GM19438 (cell line): Measurements from ENCODE around the gene KSR1.

ENCODE experiments used
- ATAC-seq: cut with Tn5 transposase; IDR thresholded peaks from one replicate; pipeline ENCODE4 v1.9.1; 2021; ENCODE audit warnings: low read depth; ENCODE audit not compliant: unreplicated experiment

Gene KSR1

DNA sequence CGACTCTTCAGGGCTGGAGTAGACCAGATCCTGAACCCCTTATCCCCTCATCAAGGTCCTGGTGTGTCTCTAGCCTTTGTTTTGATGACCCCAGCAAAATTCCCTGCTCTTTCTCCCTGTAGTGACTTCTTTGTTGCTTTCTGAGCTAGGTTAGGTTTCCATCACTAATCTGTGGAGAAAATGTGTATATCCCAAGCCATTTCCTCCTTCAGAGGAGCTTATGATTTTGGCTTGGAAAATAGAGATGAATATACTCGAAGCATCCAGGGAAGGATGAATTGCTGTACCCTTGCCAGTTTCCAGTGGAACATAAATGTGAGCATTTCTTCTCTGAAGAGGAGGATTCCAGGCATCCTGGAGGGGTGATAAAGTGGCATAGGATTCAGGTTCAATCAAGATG lies 55.8 kb downstream of the KSR1 start:
- no peak for ATAC-seq

DNA sequence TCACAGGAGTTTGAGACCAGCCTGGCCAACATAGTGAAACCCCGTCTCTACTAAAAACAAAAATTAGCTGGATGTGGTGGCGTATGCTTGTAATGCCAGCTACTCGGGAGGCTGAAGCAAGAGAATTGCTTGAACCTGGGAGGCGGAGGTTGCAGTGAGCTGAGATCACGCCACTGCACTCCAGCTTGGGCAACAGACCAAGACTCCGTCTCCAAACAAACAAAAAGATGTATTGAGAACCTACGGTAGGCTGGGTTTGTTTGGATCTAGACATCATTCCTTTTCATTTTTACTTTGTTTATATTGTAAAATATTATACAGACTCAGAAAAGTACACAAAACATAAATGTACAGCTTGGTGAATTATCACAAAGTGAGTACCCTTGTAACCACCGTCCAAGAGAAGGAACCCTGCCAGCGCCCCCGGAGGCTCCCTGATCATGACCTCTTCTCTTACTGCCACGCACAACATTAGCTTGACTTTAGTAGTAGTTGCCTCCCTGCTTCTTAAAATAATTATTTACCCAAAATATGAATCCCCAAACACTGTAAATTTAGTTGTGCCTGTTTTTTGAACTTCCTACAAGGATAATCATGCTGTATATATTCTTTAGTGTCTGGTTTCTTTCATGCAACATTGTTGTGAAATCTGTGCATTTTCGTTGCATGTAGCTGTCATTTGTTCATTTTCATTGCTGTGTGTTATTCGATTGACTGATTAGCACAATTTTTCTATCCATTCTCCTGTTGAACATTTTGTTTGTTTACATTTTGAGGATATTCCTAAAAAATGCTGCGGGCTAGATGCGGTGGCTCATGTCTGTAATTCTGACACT lies 56.5 kb downstream of the KSR1 start:
- no peak for ATAC-seq

DNA sequence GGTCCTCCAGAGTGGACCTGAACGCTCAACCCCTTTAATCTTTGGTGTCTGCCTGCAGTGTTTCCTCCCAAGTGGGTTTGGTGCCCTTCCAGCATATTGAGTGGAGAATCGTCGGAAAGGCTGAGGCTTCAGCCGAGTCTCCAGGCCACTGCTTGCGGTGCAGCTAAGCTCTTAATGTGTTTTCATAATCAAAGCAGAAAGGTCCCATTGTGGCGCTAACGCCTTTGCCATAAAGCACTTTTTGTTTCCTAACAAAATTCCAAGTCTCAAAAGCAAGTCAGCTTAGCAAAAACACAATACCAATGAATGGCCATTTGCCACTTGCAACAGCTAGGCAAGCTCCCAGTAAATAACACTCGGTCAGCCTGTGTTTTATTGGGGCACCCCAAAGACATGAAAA lies 57.6 kb downstream of the KSR1 start:
- no peak for ATAC-seq

DNA sequence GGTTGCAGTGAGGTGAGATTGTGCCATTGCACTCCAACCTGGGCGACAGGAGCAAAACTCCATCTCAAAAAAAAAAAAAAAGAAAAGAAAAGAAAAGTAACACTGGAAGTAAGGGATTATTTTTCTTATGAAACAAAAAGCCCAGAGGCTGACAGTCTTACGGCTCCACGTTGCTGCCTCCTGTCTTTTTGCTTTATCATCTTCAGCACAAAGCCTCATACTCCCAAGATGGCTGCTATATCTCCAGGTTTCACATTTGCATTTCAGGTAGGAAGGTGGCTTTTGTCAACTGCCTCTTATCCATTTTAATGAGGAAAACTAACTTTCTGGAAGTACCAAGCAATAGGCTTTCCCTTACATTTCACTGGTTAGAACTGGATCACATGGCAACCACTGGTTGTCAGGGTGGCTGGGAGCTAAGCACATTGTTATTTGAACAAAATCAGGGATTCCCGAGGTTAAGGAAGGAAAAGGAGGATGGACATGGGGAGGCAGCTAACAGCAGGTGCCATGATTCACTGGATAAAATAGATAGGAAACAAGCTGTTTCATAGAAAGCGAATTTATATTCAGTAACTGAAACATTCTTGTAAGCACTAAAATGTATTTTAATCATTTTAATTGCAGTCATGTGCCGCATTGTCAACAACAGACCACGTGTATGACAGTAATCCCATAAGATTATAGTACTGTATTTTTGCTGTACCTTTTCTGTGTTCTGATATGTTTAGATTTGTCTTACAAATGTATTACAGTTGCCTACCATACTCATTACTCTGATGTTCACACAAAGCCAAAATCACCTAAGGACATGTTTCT lies 58.6 kb downstream of the KSR1 start:
- no peak for ATAC-seq

DNA sequence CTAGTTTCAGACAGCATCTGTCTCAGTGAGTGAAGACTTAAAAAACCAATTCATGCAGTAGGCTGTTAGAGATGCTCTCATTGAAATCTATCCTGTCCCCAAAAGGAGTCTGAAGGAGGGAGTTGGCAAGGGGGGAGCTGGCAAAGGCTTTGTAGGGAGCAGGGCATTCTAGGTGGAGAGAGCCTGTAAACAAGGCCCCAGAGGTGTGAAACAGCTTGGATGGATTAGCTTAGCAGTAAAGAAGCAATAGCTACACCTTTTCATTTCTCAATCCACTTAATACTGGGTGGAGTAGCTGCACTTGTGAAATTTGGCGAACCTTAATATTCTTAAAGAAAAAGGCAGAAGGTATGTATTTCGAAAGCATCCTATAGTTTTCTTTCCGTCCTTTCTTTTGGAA lies 61.8 kb downstream of the KSR1 start:
- no peak for ATAC-seq

DNA sequence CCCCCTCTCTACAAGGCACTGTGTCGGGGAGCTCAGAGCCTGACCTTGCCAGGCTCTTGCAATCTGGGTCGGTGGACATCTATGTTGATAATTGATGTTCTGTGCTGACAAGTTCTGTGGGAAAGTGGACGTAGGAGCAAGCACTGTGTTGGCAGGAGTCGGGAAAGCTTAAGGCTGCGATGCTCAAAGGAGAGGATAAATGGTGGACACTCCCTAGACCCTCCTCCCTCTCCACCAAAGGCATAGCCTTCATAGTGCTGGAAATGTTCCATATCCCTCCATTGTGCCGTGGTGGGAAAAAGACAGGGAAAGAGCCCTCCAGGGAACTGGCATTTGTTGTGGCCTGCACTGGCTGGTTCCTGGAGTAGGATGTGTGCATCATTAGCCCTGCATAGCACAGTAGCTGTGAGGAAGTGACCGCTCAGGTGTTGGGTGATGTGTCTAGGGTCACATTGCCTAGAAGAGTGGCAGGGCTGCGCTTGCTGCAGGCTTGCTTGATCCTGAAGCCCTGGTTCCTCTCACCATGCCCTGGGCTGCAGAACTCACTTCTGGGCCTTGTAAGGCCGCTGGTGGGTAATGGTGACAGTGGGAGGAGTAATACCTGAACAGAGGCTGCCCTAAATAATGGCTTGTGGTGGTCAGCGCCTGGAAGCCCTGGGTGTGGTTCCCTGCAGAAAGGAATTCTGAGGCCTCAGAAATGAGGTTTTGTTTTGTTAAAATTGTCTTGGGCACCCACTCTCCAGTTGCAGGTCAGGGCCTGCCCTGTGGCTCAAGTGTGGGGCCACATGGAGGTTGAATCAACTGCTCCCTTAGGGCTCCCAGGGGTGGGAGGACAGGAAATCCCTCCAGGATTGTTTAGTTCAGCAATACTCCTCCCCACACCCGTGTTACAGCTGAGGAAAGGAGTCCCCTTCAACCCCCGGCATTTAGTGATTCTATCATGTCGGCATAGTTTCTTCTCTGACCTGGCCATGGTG lies 62.6 kb downstream of the KSR1 start:
- ATAC-seq = no peak

DNA sequence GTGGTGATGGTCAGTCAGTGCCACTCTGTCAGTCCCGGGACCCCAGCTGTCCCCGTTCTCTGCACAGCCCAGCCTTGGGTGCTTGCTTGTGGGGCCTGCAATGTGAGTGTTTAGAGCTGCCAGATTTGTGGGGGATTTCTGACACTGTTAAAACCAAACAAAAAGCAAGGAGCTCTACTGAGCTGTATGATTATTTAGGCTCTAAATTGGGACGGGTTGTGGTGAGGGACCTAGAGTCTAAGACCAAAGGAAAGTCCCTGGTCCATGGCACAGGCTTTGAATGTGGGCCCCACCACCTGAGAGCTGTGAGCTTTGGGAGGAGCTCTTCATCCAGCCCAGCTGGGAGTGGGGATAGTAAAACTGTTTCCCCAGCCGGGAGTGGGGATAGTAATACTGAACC lies 63.3 kb downstream of the KSR1 start:
- peak; percentile 65 for ATAC-seq

DNA sequence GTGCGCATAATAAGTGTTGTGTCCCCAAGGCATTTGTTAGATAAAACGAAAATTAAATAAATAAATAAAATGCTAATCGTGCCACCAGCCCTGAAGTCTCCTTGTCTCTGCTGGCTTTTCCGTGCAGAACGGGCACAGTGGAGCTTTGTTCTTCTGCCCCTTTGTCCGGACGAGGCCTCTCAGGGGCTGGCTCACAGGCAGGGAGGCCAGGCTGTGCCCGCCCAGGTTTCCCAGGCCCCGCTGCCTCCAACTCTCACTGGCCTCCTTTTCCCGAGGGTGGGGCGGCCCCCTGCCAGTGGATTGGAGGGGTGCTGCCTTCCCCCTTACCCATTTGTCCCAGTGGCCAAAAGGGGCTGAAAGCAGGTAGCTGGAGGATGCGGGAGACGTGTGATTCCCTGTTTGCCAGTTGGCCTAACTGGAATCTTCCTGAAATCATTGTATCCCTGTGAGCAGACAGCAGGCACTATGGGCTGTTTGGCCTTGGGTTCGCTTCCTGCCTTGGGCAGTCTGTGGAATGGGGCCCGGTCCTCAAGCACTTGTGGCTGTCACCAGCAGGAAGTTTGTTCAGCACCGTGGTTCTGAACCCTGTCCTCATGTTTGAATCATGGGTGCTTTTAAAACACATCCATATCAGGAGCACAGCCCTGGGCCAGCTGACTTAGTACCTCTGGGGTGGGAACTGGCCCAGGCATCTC lies 64.4 kb downstream of the KSR1 start:
- ATAC-seq = no peak

DNA sequence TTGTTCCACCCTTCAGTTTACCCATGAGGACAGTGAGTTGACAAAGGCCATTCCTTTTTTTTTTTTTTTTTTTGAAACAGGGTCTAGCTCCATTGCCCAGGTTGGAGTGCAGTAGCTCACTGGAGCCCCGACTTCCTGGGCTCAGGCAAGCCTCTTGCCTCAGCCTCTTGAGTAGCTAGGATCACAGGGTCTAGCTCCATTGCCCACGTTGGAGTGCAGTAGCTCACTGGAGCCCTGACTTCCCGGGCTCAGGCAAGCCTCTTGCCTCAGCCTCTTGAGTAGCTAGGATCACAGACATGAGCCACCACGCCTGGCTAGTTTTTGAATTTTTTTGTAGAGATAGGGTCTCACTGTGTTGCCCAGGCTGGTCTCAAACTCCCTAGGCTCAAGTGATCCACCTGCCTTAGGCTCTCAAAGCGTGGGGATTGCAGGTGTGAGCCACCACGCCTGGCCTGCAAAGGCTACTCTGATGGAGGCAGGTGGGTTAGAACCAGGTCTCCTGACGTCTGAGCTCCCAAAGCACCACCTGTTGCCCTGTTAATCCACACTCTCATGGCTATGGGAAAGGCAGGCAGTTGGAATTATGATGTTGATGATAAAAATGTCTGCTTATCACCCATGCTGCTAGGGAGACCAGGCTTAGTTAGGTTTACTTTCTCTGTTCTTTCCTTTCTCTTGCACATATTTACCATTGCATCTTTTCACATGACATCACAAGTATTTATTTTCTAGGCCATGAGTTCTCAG lies 65.2 kb downstream of the KSR1 start:
- no peak for ATAC-seq

DNA sequence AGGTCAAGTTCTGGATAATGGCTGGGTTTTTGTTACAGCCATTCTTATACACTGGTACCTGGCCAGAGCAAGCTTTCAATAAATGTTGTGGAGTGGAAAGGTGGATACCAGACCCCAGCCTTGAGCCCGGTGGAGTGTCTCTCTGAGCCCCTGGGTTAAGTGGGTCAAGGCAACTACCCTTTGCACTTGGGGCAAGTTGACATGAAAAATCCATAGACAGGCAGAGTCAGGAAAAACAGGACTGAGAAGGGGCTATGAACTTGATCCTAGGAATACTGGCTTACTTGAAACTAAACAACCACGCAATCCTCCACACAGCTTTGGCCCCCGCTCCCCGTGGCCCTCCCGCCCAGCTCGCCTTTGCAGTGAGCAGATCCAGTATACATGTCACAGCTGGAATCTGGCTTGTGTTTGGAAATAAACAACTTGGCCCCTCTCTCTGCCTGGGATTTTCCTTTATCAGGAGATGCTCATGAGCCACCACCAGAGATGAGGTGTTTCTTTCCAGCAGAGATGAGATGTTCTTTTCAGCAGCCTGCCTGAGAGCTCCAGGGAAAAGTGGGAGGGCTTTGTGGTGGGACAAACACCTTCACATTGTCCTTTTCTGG lies 65.9 kb downstream of the KSR1 start:
- no peak for ATAC-seq

DNA sequence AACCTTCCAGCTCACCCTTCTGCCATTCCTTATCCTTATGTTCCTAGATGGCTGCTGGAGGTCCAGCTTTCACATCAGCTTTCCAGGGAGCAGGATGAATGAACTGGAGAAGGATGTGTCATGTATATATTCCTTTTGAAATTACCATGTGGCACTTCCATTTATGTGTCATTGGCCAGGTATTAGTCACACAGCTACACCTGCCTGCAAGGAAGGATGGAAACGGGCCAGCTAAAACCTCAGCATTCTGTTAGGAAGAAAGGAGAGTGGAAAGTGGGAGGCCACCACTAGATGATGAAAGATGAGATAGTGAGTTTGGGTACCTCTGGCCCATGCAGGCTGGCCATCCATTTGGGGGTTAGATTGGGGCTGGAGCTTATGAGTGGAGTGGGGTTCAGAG lies 67.5 kb downstream of the KSR1 start:
- no peak for ATAC-seq

DNA sequence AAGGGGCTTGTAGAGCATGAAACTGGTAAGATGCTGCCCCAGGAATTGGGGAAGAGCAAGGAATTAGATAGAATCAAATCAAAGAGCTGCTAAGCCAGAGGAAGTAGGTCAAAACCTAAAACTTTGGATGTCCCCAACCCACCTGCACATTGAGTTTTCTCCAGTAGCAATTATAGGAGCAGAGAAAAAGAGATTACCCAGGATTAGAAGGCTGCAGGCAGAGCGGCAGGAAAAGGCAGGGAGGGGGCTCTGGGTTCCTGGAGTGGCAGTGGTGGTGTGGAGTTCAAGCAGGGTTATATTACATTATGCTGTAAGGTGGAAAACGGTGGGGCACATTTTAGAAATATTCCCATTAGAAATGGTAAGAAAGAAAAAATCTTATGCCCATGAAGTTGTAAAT lies 68.3 kb downstream of the KSR1 start:
- ATAC-seq = no peak

DNA sequence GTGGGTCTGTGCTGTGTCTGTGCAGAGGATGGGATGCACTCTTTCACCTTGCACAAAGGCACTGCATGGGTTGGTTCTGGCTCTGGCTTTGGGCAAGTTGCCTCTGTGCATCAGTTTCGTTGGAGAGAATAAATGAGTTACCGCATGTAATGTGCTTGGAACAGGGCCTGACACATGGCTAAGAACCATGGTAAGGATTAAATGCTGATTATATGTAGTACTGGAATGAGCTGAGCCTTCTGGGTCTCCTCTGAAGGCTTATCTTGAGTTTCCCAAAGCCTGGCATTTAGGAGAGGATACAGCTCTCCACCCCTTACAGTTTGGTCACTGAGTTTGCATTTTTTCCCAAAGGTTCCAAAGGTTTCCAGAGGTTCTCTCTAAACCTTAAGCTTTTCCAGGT lies 69.1 kb downstream of the KSR1 start:
- no peak for ATAC-seq

DNA sequence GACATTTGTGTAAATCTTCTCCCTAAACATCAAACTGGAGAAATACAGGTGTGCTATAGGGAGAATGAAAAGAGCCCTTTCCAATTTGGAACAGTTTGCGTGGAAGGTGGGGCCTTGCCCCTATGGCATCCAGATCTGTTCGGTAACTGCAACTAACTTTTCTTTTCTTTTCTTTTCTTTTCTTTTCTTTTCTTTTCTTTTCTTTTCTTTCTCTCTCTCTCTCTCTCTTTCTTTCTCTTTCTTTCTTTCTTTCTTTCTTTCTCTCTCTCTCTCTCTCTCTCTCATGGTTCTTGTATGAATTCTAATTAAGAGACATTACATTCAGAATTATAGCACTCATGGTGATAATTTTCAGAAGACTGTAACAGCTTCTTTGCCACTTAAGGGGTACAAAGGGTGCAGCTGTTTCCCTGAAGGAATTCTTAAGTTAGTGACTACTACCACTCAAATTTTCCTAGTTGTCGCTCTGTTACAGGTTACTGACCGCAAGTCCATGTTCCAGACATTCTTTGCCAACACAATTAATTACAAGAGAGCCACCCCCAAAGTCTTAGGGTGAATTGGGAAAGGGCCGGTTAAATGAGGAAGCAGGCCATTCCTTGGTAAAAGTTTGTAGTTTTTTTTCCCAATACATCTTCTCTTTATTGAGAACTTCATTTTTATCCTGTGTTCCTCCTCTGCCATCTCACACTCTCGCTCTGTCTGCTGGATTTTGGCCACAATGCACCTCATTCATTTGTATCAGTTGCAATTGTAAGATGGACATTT lies 69.8 kb downstream of the KSR1 start:
- ATAC-seq = no peak

DNA sequence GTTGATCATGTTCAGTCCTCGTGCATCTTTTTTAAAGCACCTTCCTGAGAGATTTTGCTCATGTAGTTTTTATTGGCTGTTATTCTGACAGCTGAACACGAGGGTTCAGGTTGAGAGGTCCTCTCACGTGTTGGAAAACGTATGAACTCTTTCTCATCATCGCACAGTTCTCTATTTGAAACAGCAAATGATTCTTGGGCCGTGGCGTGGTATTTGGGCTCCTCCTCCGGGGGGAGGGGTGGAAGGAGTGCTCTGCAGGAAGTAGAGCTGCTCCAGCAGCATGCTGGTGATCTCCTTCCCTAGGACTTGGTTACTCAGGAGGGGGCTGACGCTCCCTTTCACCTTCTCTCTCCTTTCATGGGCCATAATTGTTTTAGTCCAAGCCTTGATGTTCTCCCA lies 70.4 kb downstream of the KSR1 start:
- peak; percentile 46 for ATAC-seq

DNA sequence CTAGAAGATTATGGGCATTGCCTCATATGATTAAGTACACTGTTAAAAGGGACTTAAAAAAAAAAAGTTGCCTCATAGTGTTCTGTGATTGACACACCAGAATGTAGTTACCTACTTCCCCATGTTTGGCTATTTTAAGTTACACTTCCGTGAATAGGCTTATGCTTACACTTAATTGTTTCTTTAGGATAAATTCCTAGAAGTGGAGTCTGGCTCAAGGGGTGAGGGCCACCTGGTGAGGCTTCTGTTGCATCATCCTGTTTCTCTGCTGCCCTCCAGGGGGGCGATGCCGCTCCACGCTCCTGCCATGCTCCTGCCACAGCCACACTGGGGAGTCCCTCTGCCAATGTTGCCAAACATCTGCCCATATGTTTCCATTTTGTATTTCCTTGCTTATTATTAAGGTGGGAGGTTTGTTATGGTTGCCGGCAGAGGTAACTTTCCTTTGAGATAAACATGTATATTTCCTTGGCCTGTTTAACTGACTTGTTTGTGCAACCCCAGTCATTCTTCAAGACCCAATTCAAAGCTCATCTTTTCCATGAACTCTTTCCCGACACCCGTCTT lies 73.1 kb downstream of the KSR1 start:
- no peak for ATAC-seq

DNA sequence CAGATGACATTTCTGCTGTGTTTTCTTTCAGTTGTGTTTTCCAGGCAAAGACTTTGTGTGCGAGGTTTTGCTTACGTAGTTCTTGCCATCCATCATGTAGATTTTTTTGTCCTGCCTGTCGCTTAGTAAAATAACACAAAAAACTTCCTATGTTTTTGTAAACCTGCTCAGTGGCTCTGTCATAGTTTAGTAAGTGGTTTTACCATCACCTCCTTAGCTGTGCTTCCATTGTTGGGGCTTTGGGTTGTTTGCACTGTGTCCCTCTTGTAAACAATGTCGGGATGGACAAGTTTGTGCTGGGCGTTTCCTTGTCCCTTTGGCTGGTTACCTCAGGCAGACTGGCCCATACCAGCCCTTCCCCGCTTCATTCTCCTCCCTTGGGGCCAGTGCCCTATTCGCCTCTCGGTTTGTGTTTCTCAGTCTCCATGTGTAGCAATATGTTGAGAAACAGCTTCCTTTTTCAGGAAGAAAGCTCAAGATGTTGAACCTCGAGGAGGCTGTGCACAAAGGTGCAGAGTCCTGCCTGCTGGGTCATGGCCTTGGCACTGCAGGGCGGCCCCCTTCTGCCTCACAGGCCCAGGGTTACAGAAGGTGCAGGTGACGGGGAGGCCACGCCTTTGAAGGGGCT lies 74.6 kb downstream of the KSR1 start:
- ATAC-seq = peak; percentile 57
